ENCODE data around the gene CD96.

GRCh38 chr3:111594205-111594604, 52.2 kb downstream of the CD96 start:
- TF ChIP-seq, protein P1, sequence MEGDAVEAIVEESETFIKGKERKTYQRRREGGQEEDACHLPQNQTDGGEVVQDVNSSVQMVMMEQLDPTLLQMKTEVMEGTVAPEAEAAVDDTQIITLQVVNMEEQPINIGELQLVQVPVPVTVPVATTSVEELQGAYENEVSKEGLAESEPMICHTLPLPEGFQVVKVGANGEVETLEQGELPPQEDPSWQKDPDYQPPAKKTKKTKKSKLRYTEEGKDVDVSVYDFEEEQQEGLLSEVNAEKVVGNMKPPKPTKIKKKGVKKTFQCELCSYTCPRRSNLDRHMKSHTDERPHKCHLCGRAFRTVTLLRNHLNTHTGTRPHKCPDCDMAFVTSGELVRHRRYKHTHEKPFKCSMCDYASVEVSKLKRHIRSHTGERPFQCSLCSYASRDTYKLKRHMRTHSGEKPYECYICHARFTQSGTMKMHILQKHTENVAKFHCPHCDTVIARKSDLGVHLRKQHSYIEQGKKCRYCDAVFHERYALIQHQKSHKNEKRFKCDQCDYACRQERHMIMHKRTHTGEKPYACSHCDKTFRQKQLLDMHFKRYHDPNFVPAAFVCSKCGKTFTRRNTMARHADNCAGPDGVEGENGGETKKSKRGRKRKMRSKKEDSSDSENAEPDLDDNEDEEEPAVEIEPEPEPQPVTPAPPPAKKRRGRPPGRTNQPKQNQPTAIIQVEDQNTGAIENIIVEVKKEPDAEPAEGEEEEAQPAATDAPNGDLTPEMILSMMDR (IDR thresholded peaks at IDR 0.05; ENCODE audit: extremely low read depth in 1 of 2, insufficient read depth in 1 of 2, low read depth in 1 of 2, low read length in 2 of 2) = no peak
- TF ChIP-seq POLR2A (IDR thresholded peaks at IDR 0.05; ENCODE audit: low read depth, low read length) (no peak), EZH2 (IDR thresholded peaks at IDR 0.05; ENCODE audit: borderline replicate concordance, low read depth, low read length, severe bottlenecking) (no peak), MAX (IDR thresholded peaks at IDR 0.05; ENCODE audit: insufficient read depth, insufficient read length) (no peak)

Measured in endothelial cell of umbilical vein (primary cell).